Metanephros (tissue), 1 donor: ENCODE results near the gene CAMK2N1. TPM values are rescaled to one million over a fixed set of nuclear protein-coding genes. Genes with fewer than 3 reads are reported as not detected.

Source experiments
- total RNA-seq: library from RNA; depleted of rRNA; stranded (reverse); fragments of >200 nt; gene quantifications from one replicate; pipeline ENCODE4 v1.2.3, GENCODE V29; 2014

The CAMK2N1 gene
- total RNA-seq: 24.1 TPM

GRCh38 chr1:20485527-20486456, at the start of gene CAMK2N1:
Gene CAMK2N1 (minus strand): TSS chr1:20486210. CDS start chr1:20485379, 831 bp downstream.

GRCh38 chr1:20507564-20508410, 21.8 kb upstream of the CAMK2N1 start, which contains the start of gene MUL1:
Gene MUL1 (minus strand): TSS chr1:20508151. CDS start chr1:20508024, 127 bp downstream.

Other genes with a start within 250 kb of the CAMK2N1 start
- gene VWA5B1, start 195.3 kb downstream of the CAMK2N1 start, total RNA-seq: 2.4 TPM
- gene MUL1, start 21.9 kb upstream of the CAMK2N1 start, total RNA-seq: 29.3 TPM
- gene FAM43B, start 66.4 kb upstream of the CAMK2N1 start, total RNA-seq: 1.2 TPM
- 4.3 TPM for gene CDA, start 102.9 kb upstream of the CAMK2N1 start, total RNA-seq
- 71.9 TPM for gene PINK1, start 147.2 kb upstream of the CAMK2N1 start, total RNA-seq
- gene DDOST, start 175.2 kb upstream of the CAMK2N1 start, total RNA-seq: 182 TPM
- gene KIF17, start 231.8 kb upstream of the CAMK2N1 start, total RNA-seq: 5.2 TPM
- gene SH2D5, start 246.5 kb upstream of the CAMK2N1 start, total RNA-seq: 0.18 TPM